Left ventricle myocardium inferior (tissue), 1 donor: ENCODE data around the gene PSMC3. TPM values are rescaled to one million over a fixed set of nuclear protein-coding genes. Genes with fewer than 3 reads are reported as not detected.
A peak's percentile ranks its signal among the peaks of the same experiment; 100 is the strongest.

Source experiments
- DNase-seq: peaks from one replicate; pipeline ENCODE4 v3.0.0-alpha.2; 2020
- H3K27ac ChIP-seq: fragments of 200-600 bp; replicated peaks from 2 replicates; pipeline ENCODE4 v1.8.0; 2021
- H3K27me3 ChIP-seq: fragments of 200-600 bp; 2 replicates; pipeline ENCODE4 v1.8.0; 2021; ENCODE audit warnings: low read depth
- H3K36me3 ChIP-seq: fragments of 200-600 bp; 2 replicates; pipeline ENCODE4 v1.8.0; 2021
- H3K4me1 ChIP-seq: fragments of 200-600 bp; 2 replicates; pipeline ENCODE4 v1.8.0; 2021
- H3K4me3 ChIP-seq: fragments of 200-600 bp; 2 replicates; pipeline ENCODE4 v1.8.0; 2021; ENCODE audit warnings: mild to moderate bottlenecking, moderate library complexity
- H3K9me3 ChIP-seq: fragments of 200-600 bp; replicated peaks from 2 replicates; pipeline ENCODE4 v1.8.0; 2021
- CTCF ChIP-seq: fragments of 200-600 bp; IDR thresholded peaks from 2 replicates; pipeline ENCODE4 v1.8.0; 2021; ENCODE audit warnings: antibody characterized with exemption, mild to moderate bottlenecking, borderline replicate concordance
- intact Hi-C: fragments of 100-400 bp; cut with micrococcal nuclease; formaldehyde crosslinking; loops from one replicate; pipeline ENCODE4 v1.11.0; 2022
- total RNA-seq: library from RNA; stranded (reverse); fragmentation: NEBNext Ultra II Directional; extraction: Animal tissue kit (Norgen Biotek cat#: 25700); gene quantifications from one replicate; pipeline ENCODE4 v1.2.1, GENCODE V29; 2021
- donor health status: DM: no; HTN: yes; CAD: no; lungs with severe emphysema.

Gene PSMC3
- total RNA-seq, 1 donor from 2014 or later = 146 TPM

- intact Hi-C loops = no loop called here
- H3K27ac ChIP-seq = peak overlapping the region; percentile 87
- H3K4me1 ChIP-seq = peaks cover 34% of the 10 kb centered on the region
- H3K27me3 ChIP-seq = no peaks in the 10 kb centered on the region
- DNase-seq = no peak
- TF ChIP-seq CTCF = no peak
- H3K36me3 ChIP-seq = no peaks in the 10 kb centered on the region
- H3K9me3 ChIP-seq = no peaks in the 10 kb centered on the region
- peak overlapping the region; percentile 28 for H3K4me3 ChIP-seq
Measured at GRCh38 chr11:47395223-47396048, 30.8 kb downstream of the PSMC3 start.

GRCh38 chr11:47394322-47395222 is 31.7 kb downstream of the PSMC3 start:
- no peaks in the 10 kb centered on the region for H3K36me3 ChIP-seq
- no peaks in the 10 kb centered on the region for H3K9me3 ChIP-seq
- H3K4me1 ChIP-seq = peaks cover 26% of the 10 kb centered on the region
- no peaks in the 10 kb centered on the region for H3K27me3 ChIP-seq
- intact Hi-C loops = no loop called here
- peak overlapping the region; percentile 87 for H3K27ac ChIP-seq
- DNase-seq = peak; percentile 70
- TF ChIP-seq CTCF = no peak
- H3K4me3 ChIP-seq = peak overlapping the region; percentile 28

GRCh38 chr11:47394050-47394321 is 32.3 kb downstream of the PSMC3 start:
- peak overlapping the region; percentile 87 for H3K27ac ChIP-seq
- intact Hi-C loops = no loop called here
- no peaks in the 10 kb centered on the region for H3K27me3 ChIP-seq
- TF ChIP-seq CTCF = no peak
- H3K4me3 ChIP-seq = peak overlapping the region; percentile 28
- no peaks in the 10 kb centered on the region for H3K36me3 ChIP-seq
- no peak for DNase-seq
- H3K4me1 ChIP-seq = peaks cover 25% of the 10 kb centered on the region
- H3K9me3 ChIP-seq = no peaks in the 10 kb centered on the region

- no peak for TF ChIP-seq CTCF
Measured at GRCh38 chr11:47393163-47394049, 32.8 kb downstream of the PSMC3 start.

More at GRCh38 chr11:47393163-47394049, 32.8 kb downstream of the PSMC3 start:
- Histone ChIP-seq H3K27ac (peak overlapping the region; percentile 87), H3K4me1 (peaks cover 25% of the 10 kb centered on the region), H3K27me3 (no peaks in the 10 kb centered on the region), H3K9me3 (no peaks in the 10 kb centered on the region), H3K36me3 (no peaks in the 10 kb centered on the region), H3K4me3 (peak overlapping the region; percentile 28)
- DNase-seq = peak; percentile 47
- intact Hi-C loops = no loop called here
